H1 (cell line): Measurements from ENCODE around the gene KLHL21. TPM values are rescaled to one million over a fixed set of nuclear protein-coding genes. Genes with fewer than 3 reads are reported as not detected.

Experiments used
- BACH1 ChIP-seq: IDR thresholded peaks from 2 replicates; pipeline ENCODE4 v1.6.1; 2012; ENCODE audit warnings: low read length, improper control_type of control experiment
- CHD7 ChIP-seq: fragments of 300-600 bp; sonication (generic); IDR thresholded peaks from 2 replicates; pipeline ENCODE4 v1.7.1; 2012; ENCODE audit warnings: low read length, moderate library complexity, mild to moderate bottlenecking, inconsistent platforms; ENCODE audit not compliant: insufficient replicate concordance
- CREB1 ChIP-seq: IDR thresholded peaks from 2 replicates; pipeline ENCODE4 v1.6.1; 2012; ENCODE audit warnings: inconsistent platforms
- EGR1 ChIP-seq: IDR thresholded peaks from 2 replicates; pipeline ENCODE4 v1.6.1; 2011; ENCODE audit warnings: low read depth, low read length, borderline replicate concordance
- EZH2 ChIP-seq: fragments of 200-600 bp; sonication (generic); IDR thresholded peaks from 2 replicates; pipeline ENCODE4 v1.7.1; 2012; ENCODE audit warnings: low read depth, mild to moderate bottlenecking, moderate library complexity, low read length, inconsistent platforms; ENCODE audit not compliant: severe bottlenecking
- MAFK ChIP-seq: IDR thresholded peaks from 2 replicates; pipeline ENCODE4 v1.6.1; 2012; ENCODE audit warnings: low read depth, mild to moderate bottlenecking, improper control_type of control experiment, low read length
- SAP30 ChIP-seq: fragments of 300-600 bp; sonication (generic); IDR thresholded peaks from 2 replicates; pipeline ENCODE4 v1.7.1; 2012; ENCODE audit warnings: low read length, moderate library complexity, mild to moderate bottlenecking, inconsistent platforms; ENCODE audit not compliant: insufficient read depth, insufficient replicate concordance
- SRF ChIP-seq: IDR thresholded peaks from 2 replicates; pipeline ENCODE4 v1.6.1; 2011; ENCODE audit warnings: mild to moderate bottlenecking, low read depth, low read length, moderate library complexity
- polyA plus RNA-seq, 7 experiments: library from polyadenylated mRNA; depleted of rRNA in 3 of 7; stranded (reverse) in 5 of 7; unstranded in 2 of 7; fragments of >200 nt in 5 of 7; fragments of 200-250 nt in 2 of 7; gene quantifications; 1 replicate in 5 of 7; 2 replicates in 1 of 7; 4 replicates in 1 of 7; pipeline versions ENCODE4 v1.2.1 to v1.2.3, GENCODE V29; 2011 to 2013; ENCODE audit warnings: missing spikeins in 2 of 7, mixed read lengths in 2 of 7
- total RNA-seq: library from RNA; stranded (reverse); fragmentation: NEBNext Ultra II Directional; extraction: Animal tissue kit (Norgen Biotek cat#: 25700); gene quantifications from 2 replicates; pipeline ENCODE4 v1.2.1, GENCODE V29; 2021

KLHL21 gene
- total and polyA plus RNA-seq, 2 of the 8 experiments (the other 6 are each of a cell fraction or from before 2014, with no cell fraction given), result 11.9 to 22.3 TPM

- TF ChIP-seq SRF (no peak), EZH2 (no peak), CREB1 (no peak), SAP30 (no peak), CHD7 (no peak), BACH1 (no peak), MAFK (no peak), EGR1 (no peak)
Measured at GRCh38 chr1:6645018-6645417, 42.3 kb upstream of the KLHL21 start (continued).
